Hindlimb muscle (tissue), 1 donor: ENCODE results near the gene RCAN1. TPM values are rescaled to one million over a fixed set of nuclear protein-coding genes. Genes with fewer than 3 reads are reported as not detected.
"Not testable (repeated sequence)": the region's sequence is repeated elsewhere in the genome, so short reads cannot be mapped to it uniquely, and the experiment has no call there.

Source experiments
- DNase-seq: peaks from one replicate; pipeline ENCODE4 v3.0.0-alpha.2; 2013
- polyA plus RNA-seq: library from polyadenylated mRNA; unstranded; fragments of 120-200 nt; gene quantifications from one replicate; pipeline ENCODE4 v1.2.1, GENCODE V29; 2013; ENCODE audit not compliant: insufficient read length

The RCAN1 gene
- polyA plus RNA-seq, 1 donor: 18.8 TPM

DNA sequence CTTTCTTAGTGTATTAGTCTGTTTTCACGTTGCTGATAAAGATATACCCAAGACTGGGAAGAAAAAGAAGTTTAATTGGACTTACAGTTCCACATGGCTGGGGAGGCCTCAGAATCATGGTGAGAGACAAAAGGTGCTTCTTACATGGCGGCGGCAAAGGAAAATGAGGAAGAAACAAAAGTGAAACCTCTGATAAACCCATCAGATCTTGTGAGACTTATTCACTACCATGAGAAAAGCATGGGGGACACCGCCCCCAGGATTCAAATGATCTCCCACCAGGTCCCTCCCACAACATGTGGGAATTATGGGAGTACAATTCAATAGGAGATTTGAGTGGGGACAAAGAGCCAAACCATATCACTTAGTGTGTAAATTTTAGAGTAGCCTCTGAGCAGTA lies 46.1 kb downstream of the RCAN1 start:
- not testable (repeated sequence) for DNase-seq

DNA sequence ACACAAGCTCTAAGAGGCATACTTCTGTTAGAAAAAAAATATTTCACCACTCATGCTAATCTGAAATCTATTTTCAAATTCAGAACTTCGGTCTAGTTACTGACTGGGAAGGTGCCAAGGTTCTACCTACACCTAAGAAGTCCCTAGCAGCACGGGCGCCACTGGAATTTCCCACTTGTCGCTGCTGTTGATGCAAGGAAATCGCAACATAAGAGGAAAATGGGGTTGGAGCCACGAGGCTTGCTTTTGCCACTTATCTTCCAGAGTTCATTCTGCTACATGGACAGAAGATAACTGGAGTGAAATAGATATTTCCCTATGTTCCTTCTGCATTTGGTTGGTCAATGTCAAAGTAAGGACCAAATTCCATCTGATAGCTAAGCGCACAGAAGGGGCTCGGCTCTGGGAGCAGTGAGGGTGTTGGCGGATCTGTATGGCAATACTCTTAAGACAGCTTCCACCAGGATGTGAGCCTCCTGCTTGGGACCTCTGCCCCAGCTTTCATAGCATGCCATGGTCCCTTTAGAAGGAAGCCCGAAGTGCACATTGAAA lies 47.2 kb downstream of the RCAN1 start:
- no peak for DNase-seq

DNA sequence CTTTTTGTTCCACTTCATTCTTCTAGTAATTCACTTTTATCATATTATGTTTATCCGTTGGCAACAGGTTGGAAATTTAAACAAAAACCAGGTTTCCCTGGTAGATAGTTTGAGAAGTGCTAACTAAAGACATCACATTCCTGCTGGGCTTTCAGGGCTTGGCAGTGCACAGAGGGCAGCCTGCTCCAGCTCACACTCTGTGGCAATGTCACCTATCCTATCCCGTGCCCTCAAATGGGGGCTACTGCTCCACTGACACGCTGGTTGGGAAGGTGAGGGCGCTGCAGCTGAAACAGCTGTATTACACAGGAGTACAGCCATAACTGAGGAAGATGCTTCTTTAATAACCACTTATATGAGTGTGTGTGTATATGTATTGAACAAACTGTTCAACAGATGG lies 49.7 kb downstream of the RCAN1 start:
- DNase-seq: no peak

DNA sequence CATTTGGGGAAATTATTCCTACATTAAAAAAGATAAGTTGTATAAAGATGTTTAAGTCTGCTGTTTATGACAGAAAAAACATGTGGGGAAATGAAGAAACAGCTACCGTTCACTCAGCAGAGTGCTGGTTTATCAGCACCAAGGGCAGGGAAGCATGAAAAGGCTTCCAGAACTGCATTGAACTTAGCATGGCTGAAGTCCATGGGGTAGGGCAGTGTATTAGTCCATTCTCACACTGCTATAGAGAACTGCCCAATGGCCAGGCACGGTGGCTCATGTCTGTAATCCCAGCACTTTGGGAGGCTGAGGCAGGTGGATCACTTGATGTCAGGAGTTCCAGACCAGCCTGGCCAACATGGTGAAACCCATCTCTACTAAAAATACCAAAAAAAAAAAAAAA lies 51.5 kb downstream of the RCAN1 start:
- not testable (repeated sequence) for DNase-seq

DNA sequence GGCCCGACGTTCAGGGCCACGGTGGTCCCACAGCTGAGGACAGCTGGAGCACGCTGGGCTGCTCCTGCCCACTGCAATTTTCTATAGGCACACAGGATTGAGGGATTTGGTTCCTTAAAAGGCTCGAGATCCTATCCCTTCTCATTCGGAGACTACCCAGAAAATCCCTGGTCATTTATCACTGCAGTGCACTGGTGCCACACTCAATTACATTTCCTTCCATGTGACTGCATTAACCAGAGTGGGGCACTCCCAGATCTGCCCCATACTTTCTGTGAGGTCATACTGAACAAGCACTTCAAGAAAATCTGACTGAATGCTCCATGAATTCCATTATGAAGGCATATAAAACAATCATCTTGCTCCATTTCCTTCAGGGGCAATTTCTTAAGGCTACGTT lies 53.1 kb downstream of the RCAN1 start:
- DNase-seq: no peak

DNA sequence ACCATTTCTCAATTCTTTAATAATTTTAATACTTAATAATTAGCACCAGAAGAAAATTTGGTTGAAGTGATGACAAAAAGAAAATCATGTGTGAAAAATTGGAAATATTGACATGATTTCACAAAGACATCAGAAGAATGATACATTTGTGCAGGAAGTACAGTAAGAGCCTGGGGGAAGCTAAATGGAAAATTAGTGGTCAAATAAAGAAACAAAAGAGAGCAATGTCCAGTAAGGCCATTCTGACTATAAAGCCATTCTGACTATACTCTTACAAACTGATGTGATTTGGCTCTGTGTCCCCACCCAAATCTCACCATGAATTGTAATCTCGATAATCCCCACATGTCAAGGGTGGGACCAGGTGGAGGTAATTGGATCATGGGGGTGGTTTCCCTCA lies 54.3 kb downstream of the RCAN1 start:
- DNase-seq: no peak

DNA sequence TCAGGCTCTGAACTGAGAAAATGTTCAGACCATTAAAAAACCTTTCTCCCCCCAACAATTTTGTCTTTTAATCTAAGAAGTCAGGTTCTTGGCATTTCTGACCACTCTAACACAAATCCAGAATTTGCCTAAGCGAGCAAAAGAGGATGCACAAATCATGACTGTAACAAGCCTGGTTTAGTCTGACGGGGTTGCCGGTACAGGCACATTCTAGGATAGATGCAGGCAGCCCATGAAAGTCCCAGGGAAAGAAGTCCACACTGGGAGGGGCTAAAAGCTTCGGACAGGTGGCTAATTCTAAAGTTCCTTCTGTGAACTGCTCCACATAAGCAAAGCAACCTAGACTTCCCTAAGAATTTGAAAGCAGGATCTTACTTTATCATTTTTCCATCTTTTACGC lies 54.9 kb downstream of the RCAN1 start:
- DNase-seq: no peak

DNA sequence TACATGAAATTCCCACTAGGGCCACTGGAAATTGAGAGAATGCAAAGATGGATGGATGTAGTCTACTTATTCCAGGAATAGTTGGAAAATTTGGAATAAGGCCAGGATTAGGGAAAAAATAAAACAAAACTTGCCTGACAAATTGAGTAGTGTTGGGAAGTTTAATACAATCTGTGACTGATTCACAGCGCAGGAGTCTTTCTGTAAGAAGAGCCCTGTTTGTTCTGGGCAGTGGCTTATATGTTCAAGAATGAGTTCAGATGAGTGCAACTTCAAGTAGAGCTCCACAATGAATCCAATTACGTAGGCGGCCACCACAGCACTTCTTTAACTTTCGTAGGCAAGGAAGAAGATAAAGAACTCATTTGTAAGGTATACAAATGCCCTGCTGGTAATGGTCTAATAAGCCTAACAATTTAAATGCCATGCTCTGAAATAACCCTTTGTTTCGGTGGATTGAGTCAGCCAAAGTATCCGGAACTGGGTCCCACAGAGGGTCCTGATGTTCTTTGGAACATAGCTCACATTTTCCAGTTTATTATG lies 55.8 kb downstream of the RCAN1 start:
- no peak for DNase-seq

DNA sequence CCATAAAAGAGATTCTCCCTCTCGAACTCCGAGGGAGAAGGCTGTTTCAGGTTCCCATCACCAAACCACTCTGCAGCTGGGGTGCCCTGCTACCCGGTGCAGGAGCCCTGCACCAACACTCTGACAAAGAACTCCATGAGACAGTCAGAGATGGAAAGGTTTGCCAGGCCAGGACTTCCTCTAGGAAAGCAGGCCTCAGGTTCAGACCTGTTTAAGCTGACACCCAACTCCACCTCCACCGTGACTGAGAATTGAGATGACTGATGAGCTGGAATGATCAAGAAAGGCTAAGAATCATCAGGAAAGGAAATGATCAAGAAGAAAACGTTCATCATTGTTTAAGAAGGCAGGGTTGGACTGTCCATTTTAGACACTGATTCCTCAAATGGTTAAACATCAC lies 56.7 kb downstream of the RCAN1 start:
- DNase-seq: no peak

DNA sequence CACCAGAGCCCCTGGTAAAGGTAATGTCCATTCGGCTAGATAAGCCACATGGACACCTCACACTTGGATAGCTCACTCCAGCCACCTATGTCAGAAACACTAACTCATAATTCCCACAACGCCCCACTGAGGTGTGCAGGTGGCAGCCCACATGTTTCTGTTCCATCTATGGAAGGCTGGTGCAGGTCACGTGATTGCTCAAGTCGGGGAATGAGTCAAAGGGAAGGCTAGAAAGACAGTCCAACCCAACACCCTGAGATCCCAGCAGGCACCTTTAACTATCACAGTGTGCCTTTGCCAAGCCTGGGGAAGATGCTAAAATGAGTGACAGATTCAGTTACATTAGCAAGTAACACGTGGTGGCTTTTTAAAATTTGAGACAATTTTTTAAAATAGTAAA lies 57.7 kb downstream of the RCAN1 start:
- DNase-seq: no peak

DNA sequence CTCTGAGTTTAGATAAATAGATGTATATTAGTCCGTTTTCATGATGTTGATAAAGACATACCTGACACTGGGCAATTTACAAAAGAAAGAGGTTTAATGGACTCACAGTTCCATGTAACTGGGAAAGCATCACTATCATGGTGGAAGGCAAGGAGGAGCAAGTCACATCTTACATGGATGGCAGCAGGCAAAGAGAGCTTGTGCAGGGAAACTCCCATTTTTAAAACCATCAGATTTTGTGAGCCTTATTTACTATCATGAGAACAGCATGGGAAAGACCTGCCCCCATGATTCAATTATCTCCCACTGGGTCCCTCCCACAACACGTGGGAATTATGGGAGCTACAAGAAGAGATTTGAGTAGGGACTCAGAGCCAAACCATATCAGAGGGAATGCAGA lies 60.2 kb downstream of the RCAN1 start:
- not testable (repeated sequence) for DNase-seq

DNA sequence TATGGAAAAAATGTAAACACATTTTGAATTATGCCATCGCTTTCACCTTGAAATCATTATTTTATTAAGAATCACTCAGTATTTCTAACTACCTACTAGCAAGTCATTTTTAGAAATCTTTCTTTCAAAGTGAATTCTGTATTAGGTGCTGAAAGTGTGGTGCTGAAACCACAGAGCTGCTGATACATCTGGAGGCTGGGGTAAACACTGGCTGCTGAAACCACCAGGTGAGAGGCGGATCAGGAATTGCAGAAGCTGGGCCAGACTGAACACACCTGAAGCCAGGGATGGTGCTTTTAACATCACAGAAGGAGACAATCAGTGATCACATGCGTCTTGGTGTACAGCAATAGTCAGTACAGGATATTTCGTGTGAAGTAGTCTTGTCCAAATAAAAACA lies 60.7 kb downstream of the RCAN1 start:
- no peak for DNase-seq

DNA sequence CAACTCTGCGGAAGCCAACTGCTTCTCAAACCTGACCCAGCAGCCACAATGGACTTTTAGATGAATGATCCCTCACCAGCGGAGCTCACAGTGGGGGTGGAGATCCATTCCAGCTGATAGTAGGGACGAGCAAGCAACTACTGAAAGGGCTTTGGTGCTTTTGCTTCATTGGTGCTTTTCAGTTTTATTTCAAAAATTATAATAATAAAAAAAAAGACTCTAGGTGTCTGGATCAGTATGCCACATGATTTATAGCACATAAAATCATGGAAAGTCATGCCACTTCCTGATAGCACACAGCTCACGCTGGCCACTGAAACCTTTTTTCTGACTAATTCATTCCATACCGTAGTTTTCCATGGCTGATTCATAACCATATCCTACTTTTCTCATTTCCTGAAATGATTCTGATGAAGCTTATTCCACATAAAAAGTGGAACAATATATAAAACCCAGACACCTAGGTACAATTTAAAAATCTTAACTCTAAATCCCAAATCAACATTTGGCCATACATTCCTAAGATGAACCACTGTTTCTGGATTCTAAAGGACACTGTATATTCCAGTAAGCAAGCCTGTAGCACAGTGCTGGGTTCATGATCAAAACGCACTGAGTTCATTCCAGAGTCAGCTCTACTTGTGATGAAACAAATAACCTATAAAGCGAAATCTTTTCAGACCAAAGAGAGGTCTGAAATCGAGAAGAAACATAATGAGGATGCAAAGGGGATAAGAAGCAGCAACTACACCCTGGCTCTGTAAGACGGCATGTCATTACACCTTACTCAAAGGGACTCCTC lies 61.6 kb downstream of the RCAN1 start:
- peak; percentile 55 for DNase-seq

DNA sequence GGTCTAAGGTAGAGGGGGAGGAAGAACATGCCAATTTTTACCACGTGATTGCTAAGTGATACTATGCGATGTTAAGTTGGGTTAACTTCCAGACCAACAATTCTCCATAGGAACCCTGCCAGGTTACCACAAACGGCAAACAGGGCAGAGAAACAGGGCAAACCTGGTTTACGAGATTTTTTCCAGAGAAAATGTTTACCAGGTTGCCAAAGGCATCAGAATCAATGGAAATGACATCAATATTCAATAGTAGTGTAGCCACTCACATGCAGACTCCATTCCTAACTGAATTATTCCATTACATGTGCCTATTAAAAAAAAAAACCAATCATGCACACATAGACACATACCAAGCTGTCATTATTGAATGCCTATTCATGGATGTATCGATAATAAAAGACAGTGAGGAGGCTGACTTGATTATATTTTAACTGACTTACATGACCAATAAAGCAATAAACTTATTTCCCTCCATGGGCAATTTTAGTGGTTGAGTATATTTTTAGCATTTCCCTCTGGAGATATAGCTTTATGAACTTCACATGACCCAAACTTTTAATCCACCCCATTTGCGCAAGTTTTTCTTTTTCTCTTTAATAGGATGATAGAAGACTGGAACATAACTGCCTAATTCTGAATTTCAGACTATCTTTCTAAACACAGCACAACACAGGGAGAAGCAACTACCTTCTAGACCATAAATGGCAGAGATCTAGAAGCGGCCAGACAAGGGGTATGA lies 62.4 kb downstream of the RCAN1 start:
- DNase-seq: no peak

DNA sequence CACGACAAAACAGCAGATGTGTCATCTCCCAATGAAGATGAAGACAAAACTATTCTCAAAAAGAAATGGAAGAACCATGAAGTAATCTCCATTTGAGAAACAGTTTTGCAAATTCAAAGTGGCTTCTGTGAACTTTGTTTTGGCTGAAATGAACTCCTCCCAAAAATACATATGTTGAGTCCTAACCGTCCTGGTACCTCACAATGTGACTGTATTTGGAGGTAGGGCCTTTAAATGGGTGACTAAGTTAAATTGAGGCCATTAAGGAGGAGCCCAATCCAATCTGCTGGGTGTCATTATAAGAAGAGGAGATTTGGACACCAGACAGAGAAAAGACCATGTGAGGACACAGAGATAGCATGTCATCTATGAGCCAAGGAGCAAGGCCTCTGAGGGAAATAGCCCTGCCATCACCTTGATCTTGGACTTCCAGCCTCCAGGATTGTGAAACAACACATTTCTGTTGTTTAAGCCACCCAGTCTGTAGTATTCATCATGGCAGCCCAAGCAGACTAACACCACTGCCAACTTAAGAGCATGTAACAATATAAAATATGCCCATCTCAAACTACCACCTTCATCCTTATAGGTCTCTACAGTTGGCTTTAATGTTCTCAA lies 64.6 kb downstream of the RCAN1 start:
- no peak for DNase-seq

DNA sequence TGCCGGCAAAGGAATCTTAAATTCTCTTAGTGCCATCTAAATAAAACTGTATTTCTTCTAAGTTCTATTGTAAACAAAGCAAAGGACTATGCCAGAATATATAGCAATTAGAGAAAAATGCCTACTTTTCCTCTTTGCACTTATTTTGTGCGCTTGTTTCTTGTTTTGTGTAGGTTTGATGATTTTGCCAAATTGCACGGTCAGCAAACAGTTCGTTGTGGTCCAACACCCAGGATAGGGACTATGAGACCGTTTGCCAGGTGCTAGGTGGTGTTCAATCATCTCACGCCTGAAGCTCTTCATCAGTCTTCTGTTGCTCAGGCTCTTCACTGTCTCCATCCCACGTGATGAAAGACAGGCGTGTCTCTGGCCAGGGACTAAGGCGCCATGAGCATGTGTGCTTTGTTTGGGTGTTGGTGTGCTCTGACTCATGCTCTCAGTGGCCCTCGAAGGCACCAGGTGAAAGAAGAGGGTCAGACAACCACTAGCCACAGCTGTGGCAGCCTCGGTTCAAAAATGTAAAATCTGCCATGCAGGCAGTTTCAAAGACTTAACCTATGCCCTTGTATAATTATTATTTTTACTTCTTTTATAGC lies 66.0 kb downstream of the RCAN1 start:
- no peak for DNase-seq

DNA sequence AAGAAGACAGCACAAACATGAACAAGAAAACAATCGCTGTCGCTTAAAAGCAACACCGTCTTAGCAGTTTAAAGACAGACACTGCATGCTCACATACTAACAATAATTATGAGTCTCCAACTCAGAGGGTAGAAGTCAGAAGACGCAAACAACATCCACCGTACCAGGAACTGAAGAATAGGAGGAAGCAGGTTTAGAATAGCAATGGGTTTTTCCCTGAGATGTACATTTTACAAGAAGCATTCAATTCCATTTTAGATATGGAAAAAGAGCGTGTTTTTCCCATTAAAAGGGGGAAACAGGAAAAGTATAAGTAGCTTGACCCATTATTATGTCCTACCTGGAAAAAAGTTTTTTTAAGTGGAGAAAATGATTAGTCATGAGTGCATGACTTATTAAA lies 68.4 kb downstream of the RCAN1 start:
- no peak for DNase-seq

DNA sequence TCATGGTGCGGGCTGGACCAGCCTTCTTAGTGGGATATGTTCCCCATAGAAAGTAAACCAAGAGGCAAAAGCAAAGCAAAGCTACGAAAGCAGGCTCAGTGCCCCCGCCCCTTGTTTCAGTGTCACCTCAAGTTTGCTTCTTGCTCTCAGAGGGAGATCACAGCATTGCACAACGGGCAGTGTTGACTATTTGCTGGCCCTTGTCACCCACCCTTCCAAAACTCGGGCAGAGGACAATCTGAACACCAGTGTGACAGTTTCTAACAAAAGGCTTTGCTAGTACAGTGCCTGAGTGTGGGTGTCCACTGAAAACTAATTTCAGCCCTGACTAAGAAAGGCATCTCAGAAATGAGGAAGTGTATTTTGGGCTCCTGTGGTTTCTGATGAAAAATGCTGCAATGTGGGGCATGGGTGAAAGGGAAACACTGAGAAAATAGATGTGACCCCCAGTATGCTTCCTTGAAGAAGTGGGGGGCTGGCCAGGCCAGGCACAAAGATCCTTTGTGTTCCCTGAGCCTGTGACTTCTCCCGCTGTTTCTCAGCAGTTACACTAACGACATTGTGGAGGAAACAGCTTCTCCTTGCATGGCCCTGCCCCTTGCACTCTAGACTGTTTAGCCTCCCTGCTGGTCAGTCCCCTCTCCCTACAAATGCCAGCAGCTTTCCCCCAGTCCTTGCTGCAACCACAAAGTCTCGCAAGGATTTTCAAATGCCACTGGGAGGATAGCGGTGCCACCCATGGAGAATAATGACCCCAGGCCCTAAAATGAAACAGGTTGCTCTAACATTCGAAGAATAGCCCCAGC lies 69.6 kb downstream of the RCAN1 start:
- DNase-seq: no peak

DNA sequence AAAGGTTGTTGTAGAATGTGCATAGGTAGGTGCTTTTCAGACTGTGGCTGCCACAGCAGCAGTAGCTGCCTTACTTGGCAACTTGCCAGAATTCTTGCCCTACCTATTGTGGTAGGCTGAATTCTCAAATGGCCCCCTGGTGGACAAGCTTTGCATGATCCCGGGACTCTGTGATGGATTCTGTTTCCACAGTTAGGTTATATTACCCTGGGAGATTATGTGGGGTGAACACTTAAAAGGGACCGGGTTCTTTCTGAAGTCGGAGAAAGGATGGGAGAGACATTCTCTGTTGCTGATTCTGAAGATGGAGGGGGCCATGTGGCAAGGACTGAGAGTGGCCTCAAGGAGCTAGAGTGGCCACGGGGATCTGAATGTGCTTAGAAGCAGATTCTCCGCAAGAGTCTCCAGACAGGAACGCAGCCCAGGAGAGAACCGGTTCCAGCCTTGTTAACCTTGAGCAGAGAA lies 70.8 kb downstream of the RCAN1 start:
- no peak for DNase-seq

DNA sequence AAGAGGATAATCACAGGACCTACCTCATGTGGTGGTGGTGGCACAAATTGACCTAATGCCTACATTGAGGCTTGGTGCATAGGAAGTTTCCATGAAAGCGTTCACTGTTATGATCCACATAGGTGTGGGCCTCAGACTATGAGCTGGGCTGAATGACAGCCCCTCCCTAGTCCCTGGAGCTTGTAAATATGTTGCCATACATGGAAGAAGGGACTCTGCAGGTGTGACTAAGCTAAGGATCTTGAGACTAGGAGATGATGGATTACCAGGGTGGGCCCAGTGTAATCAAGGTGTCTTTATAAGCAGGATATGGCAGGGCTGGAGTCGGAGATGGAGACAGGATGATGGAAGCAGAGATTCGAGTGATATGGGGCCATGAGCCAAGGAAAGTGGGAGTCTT lies 71.9 kb downstream of the RCAN1 start:
- DNase-seq: no peak

DNA sequence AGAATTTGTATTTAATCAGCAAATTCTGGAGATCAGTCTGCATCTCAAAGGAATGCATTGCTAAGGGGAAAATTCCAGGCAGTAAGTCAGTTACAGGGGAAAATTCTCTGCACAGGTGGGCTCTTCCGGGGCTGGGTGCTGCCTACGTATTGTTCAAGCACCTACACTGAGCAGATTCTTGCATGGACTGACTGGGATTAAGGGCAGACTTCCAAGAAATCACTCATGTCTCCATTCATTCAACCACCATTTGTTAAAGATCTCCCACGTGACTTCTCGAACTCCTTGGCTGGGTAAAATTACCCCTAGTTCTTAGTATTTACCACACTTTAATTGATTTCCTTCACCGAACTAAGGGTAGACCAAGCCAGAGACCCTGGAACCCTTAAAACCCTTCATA lies 74.7 kb downstream of the RCAN1 start:
- DNase-seq: no peak

DNA sequence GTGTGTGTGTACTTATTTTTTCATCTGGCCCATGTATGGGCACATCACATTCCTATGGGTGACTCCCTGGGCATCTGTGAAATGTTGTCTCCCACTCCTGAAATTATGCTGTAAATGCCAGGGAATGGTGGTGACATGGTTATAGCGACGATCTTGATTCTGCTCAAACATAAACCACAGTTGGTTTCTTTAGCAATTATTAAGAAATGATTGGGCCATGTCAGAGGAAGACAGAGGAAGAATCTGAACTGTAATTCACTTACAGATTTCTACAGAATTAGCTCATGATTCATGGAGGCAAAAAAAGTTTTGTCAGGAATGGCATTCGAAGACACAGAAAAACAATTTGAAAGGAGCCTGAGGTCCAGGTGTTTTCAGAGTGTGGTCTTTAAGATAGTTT lies 77.1 kb downstream of the RCAN1 start:
- no peak for DNase-seq
